Measurements from ENCODE around the gene PIK3CD.

The PIK3CD gene

GRCh38 chr1:9651565-9652378, at the start of gene PIK3CD:
PIK3CD (plus strand) TSS chr1:9651731; CDS start chr1:9710456, 58,725 bp downstream.
- peak; percentile 20 for DNase-seq (ENCODE audit: low read depth, low spot score)
- TF ChIP-seq CTCF (IDR thresholded peaks at IDR 0.05; ENCODE audit: low read depth, low read length) = no peak
- in situ Hi-C loops (cut with HindIII; ENCODE audit: low sequenced_read_pairs) = no loop called here
- H3K4me3 ChIP-seq (ENCODE audit: low read depth, low read length) = peak within 1 kb of the TSS; percentile 26

GRCh38 chr1:9601942-9602793, 49.4 kb upstream of the PIK3CD start:
- in situ Hi-C loops (cut with HindIII; ENCODE audit: low sequenced_read_pairs) = no loop called here
- TF ChIP-seq CTCF (IDR thresholded peaks at IDR 0.05; ENCODE audit: low read depth, low read length) = no peak
- no peak overlapping the region for H3K4me3 ChIP-seq (ENCODE audit: low read depth, low read length)
- DNase-seq (ENCODE audit: low read depth, low spot score) = no peak

GRCh38 chr1:9602794-9603167, 48.8 kb upstream of the PIK3CD start:
- TF ChIP-seq CTCF (IDR thresholded peaks at IDR 0.05; ENCODE audit: low read depth, low read length) = no peak
- DNase-seq (ENCODE audit: low read depth, low spot score) = no peak
- H3K4me3 ChIP-seq (ENCODE audit: low read depth, low read length) = no peak overlapping the region
- in situ Hi-C loops (cut with HindIII; ENCODE audit: low sequenced_read_pairs) = no loop called here

GRCh38 chr1:9603307-9603706, 48.2 kb upstream of the PIK3CD start:
- no peak for TF ChIP-seq CTCF (IDR thresholded peaks at IDR 0.05; ENCODE audit: low read depth, low read length)
- in situ Hi-C loops (cut with HindIII; ENCODE audit: low sequenced_read_pairs) = no loop called here
- no peak for DNase-seq (ENCODE audit: low read depth, low spot score)
- no peak overlapping the region for H3K4me3 ChIP-seq (ENCODE audit: low read depth, low read length)

- DNase-seq (ENCODE audit: low read depth, low spot score) = no peak
- no peak for TF ChIP-seq CTCF (IDR thresholded peaks at IDR 0.05; ENCODE audit: low read depth, low read length)
- H3K4me3 ChIP-seq (ENCODE audit: low read depth, low read length) = no peak overlapping the region
- in situ Hi-C loops (cut with HindIII; ENCODE audit: low sequenced_read_pairs) = no loop called here
Observed at GRCh38 chr1:9603766-9604753, 47.5 kb upstream of the PIK3CD start.

- TF ChIP-seq CTCF (IDR thresholded peaks at IDR 0.05; ENCODE audit: low read depth, low read length) = no peak
- DNase-seq (ENCODE audit: low read depth, low spot score) = no peak
- in situ Hi-C loops (cut with HindIII; ENCODE audit: low sequenced_read_pairs) = no loop called here
- H3K4me3 ChIP-seq (ENCODE audit: low read depth, low read length) = no peak overlapping the region
Observed at GRCh38 chr1:9604836-9605235, 46.7 kb upstream of the PIK3CD start.
